WTC11 (cell line): ENCODE results near the gene ARHGAP4.

ENCODE experiments used
- ATF1 ChIP-seq: sonication (generic); formaldehyde crosslinking; IDR thresholded peaks from 2 replicates; pipeline ENCODE4 v1.8.1; 2023; ENCODE audit warnings: mild to moderate bottlenecking, moderate library complexity, missing genetic modification reagents
- CBFB ChIP-seq: sonication (generic); formaldehyde crosslinking; IDR thresholded peaks from 2 replicates; pipeline ENCODE4 v1.8.1; 2022; ENCODE audit warnings: mild to moderate bottlenecking, low read depth, missing genetic modification reagents
- SP1 ChIP-seq: sonication (generic); formaldehyde crosslinking; conservative IDR thresholded peaks from 2 replicates; pipeline ENCODE4 v1.8.1; 2022; ENCODE audit warnings: missing genetic modification reagents
- TP53 ChIP-seq: sonication (generic); formaldehyde crosslinking; IDR thresholded peaks from 2 replicates; pipeline ENCODE4 v1.8.1; 2023; ENCODE audit warnings: mild to moderate bottlenecking, missing genetic modification reagents
- TF ChIP-seq, protein P1 (sequence below): fragments of 200-600 bp; IDR thresholded peaks from 2 replicates; pipeline ENCODE4 v1.8.0; 2022; ENCODE audit warnings: antibody characterized with exemption
- TF ChIP-seq, protein P2 (sequence below): sonication (generic); formaldehyde crosslinking; IDR thresholded peaks from 2 replicates; pipeline ENCODE4 v1.8.0; 2022; ENCODE audit warnings: missing genetic modification reagents
- TF ChIP-seq, protein P3 (sequence below): sonication (generic); formaldehyde crosslinking; IDR thresholded peaks from 2 replicates; pipeline ENCODE4 v1.8.0; 2022; ENCODE audit warnings: mild to moderate bottlenecking, missing genetic modification reagents
- TF ChIP-seq, protein P4 (sequence below): sonication (generic); formaldehyde crosslinking; IDR thresholded peaks from 2 replicates; pipeline ENCODE4 v1.8.0; 2022; ENCODE audit warnings: mild to moderate bottlenecking, missing genetic modification reagents

DNA sequence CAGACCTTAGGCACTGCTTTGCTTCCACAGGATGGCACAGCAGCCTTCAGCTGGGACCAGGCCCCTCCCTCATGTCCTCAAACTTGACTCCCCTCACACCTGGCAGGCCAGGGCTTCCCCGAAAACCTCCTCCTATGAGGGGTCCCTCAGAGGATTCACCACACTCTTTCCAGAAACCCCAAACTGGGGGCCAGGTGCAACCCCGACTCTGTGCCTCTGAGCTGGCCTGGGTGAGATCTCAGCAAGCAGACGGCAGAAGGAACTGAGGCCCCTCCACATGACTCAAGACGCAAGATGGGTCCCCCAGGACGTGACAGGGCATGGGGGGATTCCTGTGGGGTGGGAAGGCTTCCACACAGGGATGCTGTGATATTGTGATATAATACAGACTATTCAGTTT is 39.3 kb upstream of the ARHGAP4 start:
- TF ChIP-seq, protein P1, sequence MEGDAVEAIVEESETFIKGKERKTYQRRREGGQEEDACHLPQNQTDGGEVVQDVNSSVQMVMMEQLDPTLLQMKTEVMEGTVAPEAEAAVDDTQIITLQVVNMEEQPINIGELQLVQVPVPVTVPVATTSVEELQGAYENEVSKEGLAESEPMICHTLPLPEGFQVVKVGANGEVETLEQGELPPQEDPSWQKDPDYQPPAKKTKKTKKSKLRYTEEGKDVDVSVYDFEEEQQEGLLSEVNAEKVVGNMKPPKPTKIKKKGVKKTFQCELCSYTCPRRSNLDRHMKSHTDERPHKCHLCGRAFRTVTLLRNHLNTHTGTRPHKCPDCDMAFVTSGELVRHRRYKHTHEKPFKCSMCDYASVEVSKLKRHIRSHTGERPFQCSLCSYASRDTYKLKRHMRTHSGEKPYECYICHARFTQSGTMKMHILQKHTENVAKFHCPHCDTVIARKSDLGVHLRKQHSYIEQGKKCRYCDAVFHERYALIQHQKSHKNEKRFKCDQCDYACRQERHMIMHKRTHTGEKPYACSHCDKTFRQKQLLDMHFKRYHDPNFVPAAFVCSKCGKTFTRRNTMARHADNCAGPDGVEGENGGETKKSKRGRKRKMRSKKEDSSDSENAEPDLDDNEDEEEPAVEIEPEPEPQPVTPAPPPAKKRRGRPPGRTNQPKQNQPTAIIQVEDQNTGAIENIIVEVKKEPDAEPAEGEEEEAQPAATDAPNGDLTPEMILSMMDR, result no peak
- TF ChIP-seq, protein P2, sequence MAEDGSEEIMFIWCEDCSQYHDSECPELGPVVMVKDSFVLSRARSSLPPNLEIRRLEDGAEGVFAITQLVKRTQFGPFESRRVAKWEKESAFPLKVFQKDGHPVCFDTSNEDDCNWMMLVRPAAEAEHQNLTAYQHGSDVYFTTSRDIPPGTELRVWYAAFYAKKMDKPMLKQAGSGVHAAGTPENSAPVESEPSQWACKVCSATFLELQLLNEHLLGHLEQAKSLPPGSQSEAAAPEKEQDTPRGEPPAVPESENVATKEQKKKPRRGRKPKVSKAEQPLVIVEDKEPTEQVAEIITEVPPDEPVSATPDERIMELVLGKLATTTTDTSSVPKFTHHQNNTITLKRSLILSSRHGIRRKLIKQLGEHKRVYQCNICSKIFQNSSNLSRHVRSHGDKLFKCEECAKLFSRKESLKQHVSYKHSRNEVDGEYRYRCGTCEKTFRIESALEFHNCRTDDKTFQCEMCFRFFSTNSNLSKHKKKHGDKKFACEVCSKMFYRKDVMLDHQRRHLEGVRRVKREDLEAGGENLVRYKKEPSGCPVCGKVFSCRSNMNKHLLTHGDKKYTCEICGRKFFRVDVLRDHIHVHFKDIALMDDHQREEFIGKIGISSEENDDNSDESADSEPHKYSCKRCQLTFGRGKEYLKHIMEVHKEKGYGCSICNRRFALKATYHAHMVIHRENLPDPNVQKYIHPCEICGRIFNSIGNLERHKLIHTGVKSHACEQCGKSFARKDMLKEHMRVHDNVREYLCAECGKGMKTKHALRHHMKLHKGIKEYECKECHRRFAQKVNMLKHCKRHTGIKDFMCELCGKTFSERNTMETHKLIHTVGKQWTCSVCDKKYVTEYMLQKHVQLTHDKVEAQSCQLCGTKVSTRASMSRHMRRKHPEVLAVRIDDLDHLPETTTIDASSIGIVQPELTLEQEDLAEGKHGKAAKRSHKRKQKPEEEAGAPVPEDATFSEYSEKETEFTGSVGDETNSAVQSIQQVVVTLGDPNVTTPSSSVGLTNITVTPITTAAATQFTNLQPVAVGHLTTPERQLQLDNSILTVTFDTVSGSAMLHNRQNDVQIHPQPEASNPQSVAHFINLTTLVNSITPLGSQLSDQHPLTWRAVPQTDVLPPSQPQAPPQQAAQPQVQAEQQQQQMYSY (CRISPR knock-in tag), result no peak
- no peak for TF ChIP-seq TP53
- TF ChIP-seq ATF1 (CRISPR knock-in tag), result no peak
- TF ChIP-seq, protein P3, sequence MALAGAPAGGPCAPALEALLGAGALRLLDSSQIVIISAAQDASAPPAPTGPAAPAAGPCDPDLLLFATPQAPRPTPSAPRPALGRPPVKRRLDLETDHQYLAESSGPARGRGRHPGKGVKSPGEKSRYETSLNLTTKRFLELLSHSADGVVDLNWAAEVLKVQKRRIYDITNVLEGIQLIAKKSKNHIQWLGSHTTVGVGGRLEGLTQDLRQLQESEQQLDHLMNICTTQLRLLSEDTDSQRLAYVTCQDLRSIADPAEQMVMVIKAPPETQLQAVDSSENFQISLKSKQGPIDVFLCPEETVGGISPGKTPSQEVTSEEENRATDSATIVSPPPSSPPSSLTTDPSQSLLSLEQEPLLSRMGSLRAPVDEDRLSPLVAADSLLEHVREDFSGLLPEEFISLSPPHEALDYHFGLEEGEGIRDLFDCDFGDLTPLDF (CRISPR knock-in tag), result no peak
- TF ChIP-seq SP1 (CRISPR knock-in tag), result no peak
- TF ChIP-seq CBFB (CRISPR knock-in tag), result no peak
- TF ChIP-seq, protein P4, sequence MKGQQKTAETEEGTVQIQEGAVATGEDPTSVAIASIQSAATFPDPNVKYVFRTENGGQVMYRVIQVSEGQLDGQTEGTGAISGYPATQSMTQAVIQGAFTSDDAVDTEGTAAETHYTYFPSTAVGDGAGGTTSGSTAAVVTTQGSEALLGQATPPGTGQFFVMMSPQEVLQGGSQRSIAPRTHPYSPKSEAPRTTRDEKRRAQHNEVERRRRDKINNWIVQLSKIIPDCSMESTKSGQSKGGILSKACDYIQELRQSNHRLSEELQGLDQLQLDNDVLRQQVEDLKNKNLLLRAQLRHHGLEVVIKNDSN (CRISPR knock-in tag), result no peak
